Spleen (tissue), 11 donors: Measurements from ENCODE around the gene ZSWIM3. TPM values are rescaled to one million over a fixed set of nuclear protein-coding genes. Genes with fewer than 3 reads are reported as not detected.

Source experiments
- DNase-seq: peaks from one replicate; pipeline ENCODE4 v3.0.0-alpha.2; 2020
- H3K27ac ChIP-seq, 8 donors: fragments of 200-600 bp; sonication (generic) in 7 of 8; 1 replicate in 4 of 8; 2 replicates in 4 of 8; pipeline versions ENCODE4 v1.5.0 to v1.8.0; 2016 to 2021; ENCODE audit warnings: inconsistent platforms in 4 of 8, mild to moderate bottlenecking in 4 of 8, moderate library complexity in 1 of 8
- H3K27me3 ChIP-seq, 7 donors: fragments of 200-600 bp; sonication (generic) in 6 of 7; replicated peaks in 1 of 7; 1 replicate in 4 of 7; 2 replicates in 3 of 7; pipeline versions ENCODE4 v1.5.0 to v1.8.0; 2016 to 2021; ENCODE audit warnings: inconsistent platforms in 3 of 7, mild to moderate bottlenecking in 1 of 7
- H3K36me3 ChIP-seq, 6 donors: fragments of 200-600 bp; sonication (generic) in 5 of 6; 1 replicate in 4 of 6; 2 replicates in 2 of 6; pipeline versions ENCODE4 v1.5.0 to v1.8.0; 2016 to 2021; ENCODE audit warnings: inconsistent platforms in 2 of 6
- H3K4me1 ChIP-seq, 6 donors: fragments of 200-600 bp; sonication (generic) in 5 of 6; 1 replicate in 3 of 6; 2 replicates in 3 of 6; pipeline versions ENCODE4 v1.5.0 to v1.8.0; 2016 to 2021; ENCODE audit warnings: inconsistent platforms in 3 of 6
- H3K4me3 ChIP-seq, 8 donors: fragments of 200-600 bp; sonication (generic) in 7 of 8; 1 replicate in 4 of 8; 2 replicates in 4 of 8; pipeline versions ENCODE4 v1.5.0 to v1.8.0; 2016 to 2021; ENCODE audit warnings: inconsistent platforms in 4 of 8, mild to moderate bottlenecking in 4 of 8, moderate library complexity in 2 of 8
- H3K9me3 ChIP-seq, 8 donors: fragments of 200-600 bp; sonication (generic) in 7 of 8; 1 replicate in 4 of 8; 2 replicates in 4 of 8; pipeline versions ENCODE4 v1.5.0 to v1.8.0; 2016 to 2021; ENCODE audit warnings: inconsistent platforms in 4 of 8
- POLR2A ChIP-seq, 3 donors: fragments of 450-650 bp; IDR thresholded peaks; one replicate each; pipeline ENCODE4 v1.5.1; 2017; ENCODE audit warnings: antibody characterized with exemption in 3 of 3, mild to moderate bottlenecking in 1 of 3
- POLR2AphosphoS5 ChIP-seq, 3 donors: sonication (generic); formaldehyde crosslinking; IDR thresholded peaks; one replicate each; pipeline ENCODE4 v1.5.1; 2017; ENCODE audit warnings: antibody characterized with exemption in 3 of 3
- WGBS, 5 donors: extraction: QIAGEN DNeasy Blood & Tissue Kit in 3 of 5; methylation state at CpG; one replicate each; pipeline versions ENCODE4 v1.1.5 to v1.1.7; 2013 to 2018; 5-methylcytosine and 5-hydroxymethylcytosine counted together
- intact Hi-C: fragments of 100-400 bp; cut with DNase I; formaldehyde crosslinking; loops from one replicate; pipeline ENCODE4 v1.15.0; 2023; ENCODE audit warnings: low total_unique reads
- polyA plus RNA-seq, 3 donors: library from polyadenylated mRNA; stranded (reverse); fragments of 200-250 nt; gene quantifications; one replicate each; pipeline ENCODE4 v1.2.1, GENCODE V29; 2013
- total RNA-seq, 7 donors: library from RNA; depleted of rRNA in 3 of 7; stranded (reverse); fragments of >200 nt in 3 of 7; fragmentation: NEBNext Ultra II Directional in 4 of 7; extraction: Animal tissue kit (Norgen Biotek cat#: 25700) in 4 of 7; gene quantifications; one replicate each; pipeline versions ENCODE4 v1.1.0 to v1.2.1, GENCODE V29; 2016 to 2021
- TF ChIP-seq, protein P1 (sequence below), 11 experiments: fragments of 200-600 bp in 7 of 11; fragments of 450-650 bp in 4 of 11; sonication (generic) in 4 of 11; IDR thresholded peaks in 8 of 11; conservative IDR thresholded peaks in 3 of 11; 1 replicate in 7 of 11; 2 replicates in 4 of 11; pipeline versions ENCODE4 v1.4.0 to v1.8.0; 2016 to 2021; ENCODE audit warnings: antibody characterized with exemption in 11 of 11, inconsistent platforms in 4 of 11, mild to moderate bottlenecking in 1 of 11
- donor health status: healthy with polysubstance abuse.
- donor health status: DM: no; HTN: no; CAD: no; lungs with moderate emphysema.
- donor health status: DM: no; HTN: no; CAD: no.
- donor health status: Bipolar disorder and iron deficiency.
- donor health status: healthy.
- donor health status: DM: no; HTN: no; CAD: no.
- donor health status: DM: yes; HTN: yes; CAD: no.

The ZSWIM3 gene
- total and polyA plus RNA-seq, 10 donors = 3.1 to 7.1 (median 5.1) TPM

- TF ChIP-seq, protein P1, sequence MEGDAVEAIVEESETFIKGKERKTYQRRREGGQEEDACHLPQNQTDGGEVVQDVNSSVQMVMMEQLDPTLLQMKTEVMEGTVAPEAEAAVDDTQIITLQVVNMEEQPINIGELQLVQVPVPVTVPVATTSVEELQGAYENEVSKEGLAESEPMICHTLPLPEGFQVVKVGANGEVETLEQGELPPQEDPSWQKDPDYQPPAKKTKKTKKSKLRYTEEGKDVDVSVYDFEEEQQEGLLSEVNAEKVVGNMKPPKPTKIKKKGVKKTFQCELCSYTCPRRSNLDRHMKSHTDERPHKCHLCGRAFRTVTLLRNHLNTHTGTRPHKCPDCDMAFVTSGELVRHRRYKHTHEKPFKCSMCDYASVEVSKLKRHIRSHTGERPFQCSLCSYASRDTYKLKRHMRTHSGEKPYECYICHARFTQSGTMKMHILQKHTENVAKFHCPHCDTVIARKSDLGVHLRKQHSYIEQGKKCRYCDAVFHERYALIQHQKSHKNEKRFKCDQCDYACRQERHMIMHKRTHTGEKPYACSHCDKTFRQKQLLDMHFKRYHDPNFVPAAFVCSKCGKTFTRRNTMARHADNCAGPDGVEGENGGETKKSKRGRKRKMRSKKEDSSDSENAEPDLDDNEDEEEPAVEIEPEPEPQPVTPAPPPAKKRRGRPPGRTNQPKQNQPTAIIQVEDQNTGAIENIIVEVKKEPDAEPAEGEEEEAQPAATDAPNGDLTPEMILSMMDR (IDR thresholded peaks at IDR 0.05 in 8 of 11, conservative IDR thresholded peaks at IDR 0.05 in 3 of 11) = no peak
- peak in 2 of 3 donors; percentile 44 to 73 for TF ChIP-seq POLR2AphosphoS5 (IDR thresholded peaks at IDR 0.05)
- Histone ChIP-seq H3K9me3 (no peaks in the 10 kb centered on the region), H3K27me3 (no peaks in the 10 kb centered on the region), H3K36me3 (no peaks in the 10 kb centered on the region), H3K27ac (peak overlapping the region; percentile 31 to 86 (median 79)), H3K4me1 (peaks cover 0 to 48% (median 23%) of the 10 kb centered on the region in 6 donors), H3K4me3 (no peak overlapping the region)
- intact Hi-C loops = no loop called here
- 52 to 65% (median 56%) methylated on average over 16 to 21 of the region's 21 CpGs for WGBS, 5 donors
- DNase-seq = no peak
Measured at GRCh38 chr20:45924391-45925261, 67.2 kb downstream of the ZSWIM3 start.

DNA sequence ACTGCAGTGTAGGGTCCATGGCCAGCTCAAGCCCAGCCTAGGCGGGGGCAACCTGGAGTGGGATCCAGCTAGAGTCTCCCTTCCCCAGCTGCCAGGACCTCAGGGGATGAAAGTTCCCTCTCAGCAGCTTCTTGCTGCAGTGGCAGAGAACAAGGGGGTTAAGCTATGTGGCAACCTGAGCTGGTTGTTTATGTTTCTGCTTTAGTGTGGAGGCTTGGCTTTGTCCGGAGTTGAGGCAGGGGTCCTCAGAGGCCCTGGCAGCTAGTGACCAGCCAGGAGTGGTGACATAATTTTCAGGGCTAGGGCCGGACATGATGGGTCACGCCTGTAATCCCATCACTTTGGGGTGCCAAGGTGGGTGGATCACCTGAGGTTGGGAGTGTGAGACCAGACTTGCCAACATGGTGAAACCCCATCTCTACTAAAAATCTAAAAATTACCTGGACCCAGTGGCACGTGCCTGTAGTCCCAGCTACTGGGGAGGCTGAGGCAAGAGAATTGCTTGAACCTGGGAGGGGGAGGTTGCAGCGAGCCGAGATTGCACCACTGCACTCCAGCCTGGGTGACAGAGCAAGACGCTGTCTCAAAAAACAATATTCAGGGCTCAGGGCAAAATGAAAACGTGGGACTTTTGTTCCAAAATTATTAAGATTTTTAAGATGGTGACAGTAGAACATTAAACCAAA, 68.5 kb downstream of the ZSWIM3 start:
- WGBS, 5 donors = 71 to 89% (median 81%) methylated on average over 8 to 9 of the region's 9 CpGs
- H3K4me3 ChIP-seq = no peak overlapping the region
- peak overlapping the region in 3 of 8 donors; percentile 3 to 82 (median 78) for H3K27ac ChIP-seq
- H3K36me3 ChIP-seq = no peaks in the 10 kb centered on the region
- DNase-seq = no peak
- H3K9me3 ChIP-seq = no peaks in the 10 kb centered on the region
- peaks cover 0 to 37% (median 19%) of the 10 kb centered on the region in 6 donors for H3K4me1 ChIP-seq
- TF ChIP-seq POLR2AphosphoS5 (IDR thresholded peaks at IDR 0.05) (no peak), POLR2A (IDR thresholded peaks at IDR 0.05) (no peak)
- TF ChIP-seq, protein P1 (IDR thresholded peaks at IDR 0.05 in 8 of 11, conservative IDR thresholded peaks at IDR 0.05 in 3 of 11) = no peak
- intact Hi-C loops = no loop called here
- H3K27me3 ChIP-seq = no peaks in the 10 kb centered on the region

DNA sequence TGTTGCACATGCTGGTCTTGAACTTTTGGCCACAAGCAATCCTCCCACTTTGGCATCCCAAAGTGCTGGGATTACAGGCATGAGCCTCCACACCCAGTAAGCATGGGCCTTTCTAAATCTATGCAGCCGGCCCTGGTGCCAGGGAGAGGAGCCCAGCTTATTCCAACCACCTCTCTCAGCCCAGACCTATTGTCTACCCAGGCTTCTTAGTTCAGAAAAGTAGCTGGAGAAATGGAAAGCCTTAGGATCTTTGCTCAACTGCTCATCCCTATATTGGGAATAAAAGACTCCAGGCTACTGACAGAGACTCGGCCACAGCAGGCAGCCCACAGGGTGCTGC, 69.3 kb downstream of the ZSWIM3 start:
- intact Hi-C loops = no loop called here
- no peaks in the 10 kb centered on the region for H3K36me3 ChIP-seq
- no peak overlapping the region for H3K27ac ChIP-seq
- TF ChIP-seq POLR2AphosphoS5 (IDR thresholded peaks at IDR 0.05) (no peak), POLR2A (IDR thresholded peaks at IDR 0.05) (no peak)
- TF ChIP-seq, protein P1 (IDR thresholded peaks at IDR 0.05 in 8 of 11, conservative IDR thresholded peaks at IDR 0.05 in 3 of 11) = no peak
- DNase-seq = no peak
- H3K4me3 ChIP-seq = no peak overlapping the region
- 90 to 100% (median 97%) methylated on average over 1 to 2 of the region's 2 CpGs for WGBS, 5 donors
- H3K27me3 ChIP-seq = no peaks in the 10 kb centered on the region
- H3K4me1 ChIP-seq = peaks cover 0 to 36% (median 17%) of the 10 kb centered on the region in 6 donors
- H3K9me3 ChIP-seq = no peaks in the 10 kb centered on the region
